Choroid plexus epithelial cell (primary cell): ENCODE results near the gene UTP11.

Experiments used
- DNase-seq: peaks from one replicate; pipeline ENCODE4 v3.0.0-alpha.2; 2010; ENCODE audit warnings: low read depth
- H3K4me3 ChIP-seq: 2 replicates; pipeline ENCODE4 v1.5.1; 2011; ENCODE audit warnings: low read depth, mild to moderate bottlenecking, control low read depth, low read length, moderate library complexity
- TF ChIP-seq, protein P1 (sequence below): conservative IDR thresholded peaks from 2 replicates; pipeline ENCODE4 v1.5.1; 2011; ENCODE audit warnings: low read depth, mild to moderate bottlenecking, control low read depth, inconsistent platforms, low read length, moderate library complexity

Gene UTP11

DNA sequence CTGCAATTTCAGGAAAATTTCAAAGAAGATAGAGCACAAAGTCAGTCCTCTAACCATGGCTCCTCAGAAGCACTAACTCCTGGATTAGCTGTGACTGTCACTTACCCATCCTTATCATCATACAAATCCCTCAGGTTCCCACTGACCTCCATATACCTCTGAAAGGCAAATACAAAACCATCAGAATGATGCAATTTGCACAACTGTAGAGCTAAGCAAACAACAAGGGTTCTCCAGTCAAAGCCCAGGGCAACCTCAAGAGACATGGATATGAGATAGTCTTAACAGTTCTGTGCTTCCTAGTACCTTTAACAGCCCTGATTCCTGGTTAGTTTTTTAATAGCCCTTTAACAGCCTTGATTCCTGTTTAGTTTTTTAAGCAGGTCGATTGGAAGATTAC, 24.9 kb upstream of the UTP11 start:
- TF ChIP-seq, protein P1, sequence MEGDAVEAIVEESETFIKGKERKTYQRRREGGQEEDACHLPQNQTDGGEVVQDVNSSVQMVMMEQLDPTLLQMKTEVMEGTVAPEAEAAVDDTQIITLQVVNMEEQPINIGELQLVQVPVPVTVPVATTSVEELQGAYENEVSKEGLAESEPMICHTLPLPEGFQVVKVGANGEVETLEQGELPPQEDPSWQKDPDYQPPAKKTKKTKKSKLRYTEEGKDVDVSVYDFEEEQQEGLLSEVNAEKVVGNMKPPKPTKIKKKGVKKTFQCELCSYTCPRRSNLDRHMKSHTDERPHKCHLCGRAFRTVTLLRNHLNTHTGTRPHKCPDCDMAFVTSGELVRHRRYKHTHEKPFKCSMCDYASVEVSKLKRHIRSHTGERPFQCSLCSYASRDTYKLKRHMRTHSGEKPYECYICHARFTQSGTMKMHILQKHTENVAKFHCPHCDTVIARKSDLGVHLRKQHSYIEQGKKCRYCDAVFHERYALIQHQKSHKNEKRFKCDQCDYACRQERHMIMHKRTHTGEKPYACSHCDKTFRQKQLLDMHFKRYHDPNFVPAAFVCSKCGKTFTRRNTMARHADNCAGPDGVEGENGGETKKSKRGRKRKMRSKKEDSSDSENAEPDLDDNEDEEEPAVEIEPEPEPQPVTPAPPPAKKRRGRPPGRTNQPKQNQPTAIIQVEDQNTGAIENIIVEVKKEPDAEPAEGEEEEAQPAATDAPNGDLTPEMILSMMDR, result no peak
- no peak for DNase-seq
- H3K4me3 ChIP-seq, result no peak overlapping the region

DNA sequence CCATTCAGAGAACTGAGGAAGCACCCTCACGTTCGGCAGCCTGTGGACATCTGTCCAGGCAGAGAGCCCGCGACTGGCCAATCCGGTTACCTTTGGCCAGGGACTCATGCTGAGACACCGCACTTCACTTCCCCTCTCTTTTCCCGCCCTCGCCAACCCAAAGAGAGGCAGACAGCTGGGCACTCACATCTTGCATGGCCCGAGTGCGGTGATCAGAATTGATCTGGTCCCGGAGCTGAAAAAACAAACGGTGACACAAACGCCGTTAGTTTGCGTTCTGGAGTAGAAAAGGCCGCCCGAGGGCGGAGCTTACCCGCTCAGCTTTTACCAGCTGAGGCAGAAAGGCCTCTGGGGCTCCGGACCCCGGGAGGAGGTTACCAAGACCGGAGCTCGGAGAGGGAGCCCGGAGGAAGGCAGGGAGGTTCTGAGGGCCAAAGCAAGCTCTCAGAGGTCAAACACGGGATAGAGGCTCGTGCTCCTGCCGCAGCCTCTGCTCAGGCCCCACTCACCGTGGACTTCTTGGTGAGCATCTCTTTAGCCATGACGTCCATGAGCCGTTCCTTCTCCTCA, 23.1 kb upstream of the UTP11 start:
- TF ChIP-seq, protein P1, result no peak
- DNase-seq, result peak; percentile 53
- peak overlapping the region; percentile 98 for H3K4me3 ChIP-seq

DNA sequence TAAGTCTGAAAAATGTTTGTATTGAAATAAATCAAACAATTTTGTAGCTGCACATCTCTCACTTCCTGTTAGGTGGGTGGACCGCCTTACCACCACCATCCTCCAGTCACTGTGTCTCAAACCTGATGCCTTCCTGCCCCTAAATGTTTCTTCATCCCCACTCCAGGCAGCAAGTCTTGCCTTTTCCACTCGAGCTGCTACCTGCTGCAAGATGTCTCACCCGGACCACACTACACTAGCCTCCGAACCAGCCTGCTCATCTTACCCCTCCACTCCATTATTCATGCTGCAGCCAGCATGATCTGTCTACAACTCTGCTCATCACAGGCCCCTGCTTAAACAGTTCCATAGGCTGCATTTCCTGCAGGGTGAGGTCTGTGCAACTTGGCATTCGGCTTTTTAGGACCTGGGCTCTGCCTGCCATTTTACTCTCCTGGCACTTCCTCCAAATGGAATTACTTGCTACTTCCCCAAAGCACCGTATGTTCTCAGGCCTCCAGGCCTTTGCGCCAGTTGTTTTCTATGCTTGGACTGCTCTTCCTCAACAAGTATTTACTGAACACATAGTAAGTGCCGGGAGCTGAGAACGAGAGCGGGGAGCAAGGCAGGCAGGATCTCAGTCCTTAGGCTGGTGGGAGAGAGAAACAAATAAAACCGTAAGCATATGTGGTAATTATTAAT, 17.5 kb upstream of the UTP11 start:
- TF ChIP-seq, protein P1, result no peak
- peak overlapping the region; percentile 17 for H3K4me3 ChIP-seq
- DNase-seq, result no peak

DNA sequence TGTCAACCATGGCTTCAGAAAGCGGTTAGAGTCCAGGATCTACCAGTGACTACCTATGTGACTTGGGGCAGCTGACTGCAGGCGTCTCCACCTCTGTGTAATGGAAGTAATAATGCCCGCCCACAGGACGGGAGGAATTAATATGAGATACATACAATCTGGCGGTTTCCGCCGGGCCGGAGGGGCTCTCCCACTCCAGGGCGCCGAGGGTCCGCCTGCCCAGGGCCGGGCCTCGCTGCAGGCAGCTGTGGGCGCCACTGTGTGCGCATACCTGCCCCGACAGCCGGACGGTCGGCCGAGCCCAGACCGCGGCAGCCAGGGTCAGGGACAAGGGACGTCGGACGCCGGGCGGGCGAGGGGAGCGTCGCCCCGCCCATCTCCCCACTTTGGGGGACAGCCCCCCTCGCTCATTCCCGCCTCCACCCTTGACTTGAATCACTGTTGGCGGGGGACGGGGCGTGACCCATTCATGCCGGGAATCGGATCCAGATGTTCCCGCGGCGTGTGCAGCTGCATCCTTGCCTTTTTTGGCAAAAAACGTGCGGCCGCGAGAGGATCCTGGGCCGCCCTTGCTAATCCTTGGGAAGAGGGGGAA, 16.7 kb upstream of the UTP11 start:
- peak; percentile 85 for DNase-seq
- TF ChIP-seq, protein P1, result no peak
- peak overlapping the region; percentile 63 for H3K4me3 ChIP-seq

DNA sequence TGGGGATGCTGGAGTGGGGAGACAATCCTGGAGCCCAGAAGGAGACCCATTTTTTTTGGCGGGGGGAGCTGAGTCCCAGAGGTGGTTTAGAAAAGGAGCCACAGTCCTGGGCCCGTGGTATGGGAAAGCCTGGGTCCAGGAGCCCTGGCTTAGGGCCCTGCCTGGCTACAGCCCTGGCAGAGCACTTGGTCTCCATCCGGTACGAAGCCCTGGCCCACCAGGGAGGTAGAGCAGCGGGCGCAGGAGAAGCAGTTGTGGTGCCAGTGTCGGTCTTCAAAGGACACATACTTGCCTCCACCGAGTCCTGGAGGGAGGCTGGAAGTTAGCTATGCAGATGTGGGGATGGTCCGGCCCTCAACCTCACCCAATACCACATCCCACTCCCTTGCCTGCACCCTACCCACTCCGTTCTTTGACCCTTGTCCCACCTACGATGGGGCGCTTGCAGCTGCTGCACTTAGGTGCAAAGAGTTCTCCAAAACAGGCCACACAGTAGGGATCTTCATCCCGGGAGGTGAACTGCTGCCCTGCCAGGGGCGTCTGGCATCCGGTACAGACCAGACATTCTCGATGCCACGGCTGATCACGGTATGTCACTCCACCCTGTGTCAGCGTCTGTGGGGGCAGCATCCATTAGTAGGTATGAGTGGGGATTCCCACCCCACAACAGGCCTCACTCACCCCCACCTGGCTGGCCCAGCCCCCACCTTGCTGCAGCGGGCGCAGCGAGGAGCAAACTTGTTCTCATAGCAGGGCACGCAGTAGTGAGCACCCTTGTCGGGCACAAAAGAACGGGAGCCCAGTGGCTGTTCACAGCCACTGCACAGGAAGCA, 15.1 kb upstream of the UTP11 start:
- H3K4me3 ChIP-seq, result no peak overlapping the region
- TF ChIP-seq, protein P1, result no peak
- no peak for DNase-seq

DNA sequence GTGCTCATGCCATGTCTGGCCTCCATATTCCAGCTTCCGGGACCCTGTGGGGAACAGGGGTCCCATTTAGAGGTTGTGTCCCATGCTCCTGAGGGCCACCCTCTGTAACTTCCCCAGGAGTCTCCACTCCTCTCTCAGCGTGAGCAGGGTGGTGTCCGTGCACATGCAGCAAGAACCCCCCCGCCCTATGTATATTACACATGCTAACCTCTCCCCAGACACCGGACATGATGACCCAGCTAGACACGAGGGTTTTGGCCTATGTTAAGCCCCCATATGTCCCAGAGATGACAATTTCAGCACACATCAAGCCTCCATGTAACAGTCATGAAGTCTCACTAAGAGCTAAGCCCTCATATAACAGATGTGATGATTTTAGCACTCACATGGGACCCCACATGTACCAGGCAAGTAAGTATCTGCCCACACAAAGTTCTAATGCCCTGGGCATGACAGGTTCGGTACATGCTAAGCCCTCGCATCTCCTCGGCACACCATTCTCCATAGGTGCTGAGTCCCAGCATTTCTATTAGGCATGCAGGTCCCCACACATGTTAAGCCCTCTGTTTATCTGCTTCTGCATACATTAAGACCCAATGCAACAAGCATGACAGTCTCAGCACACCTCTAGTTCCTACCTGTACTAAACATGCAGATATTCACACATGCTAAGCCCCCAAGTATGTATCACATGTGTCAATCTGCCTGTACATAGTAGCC, 14.3 kb upstream of the UTP11 start:
- no peak overlapping the region for H3K4me3 ChIP-seq
- no peak for DNase-seq
- TF ChIP-seq, protein P1, result no peak
